ENCODE data around the gene C2CD5. TPM values are rescaled to one million over a fixed set of nuclear protein-coding genes. Genes with fewer than 3 reads are reported as not detected.

The C2CD5 gene
- total RNA-seq, 4 donors from 2014 or later, result 47.9 to 123 (median 63.6) TPM

- intact Hi-C loops (cut with DNase I; ENCODE audit: low total_unique reads) (no loop called here), in situ Hi-C loops (cut with MboI; ENCODE audit: low pct_ligation_motif_present in 1 of 4, low pct_unique_long_range_greater_than_20kb in 1 of 4, low sequenced_read_pairs in 3 of 4) (no loop called here)
- TF ChIP-seq CTCF (IDR thresholded peaks at IDR 0.05) (no peak), POLR2A (IDR thresholded peaks at IDR 0.05) (no peak), POLR2AphosphoS5 (IDR thresholded peaks at IDR 0.05) (no peak), EP300 (IDR thresholded peaks at IDR 0.05; ENCODE audit: low read depth) (no peak)
- no peak overlapping the region for H3K4me3 ChIP-seq
- no peak for DNase-seq
- H3K27me3 ChIP-seq, result no peaks in the 10 kb centered on the region
- peaks cover 0 to 10% (median 1%) of the 10 kb centered on the region in 4 donors for H3K4me1 ChIP-seq
- peaks cover 0 to 14% (median 3%) of the 10 kb centered on the region in 4 donors for H3K36me3 ChIP-seq
- no peak overlapping the region for H3K27ac ChIP-seq
- H3K9me3 ChIP-seq, result no peaks in the 10 kb centered on the region
- 93 to 100% methylated on average over 1 of the region's 1 CpG for WGBS, 2 donors (ENCODE audit: low coverage in 1 of 2)
Observed at GRCh38 chr12:22535038-22535437, 9.3 kb downstream of the C2CD5 start.

- Histone ChIP-seq H3K27ac (no peak overlapping the region), H3K9me3 (no peaks in the 10 kb centered on the region), H3K4me1 (peaks cover 0 to 6% (median 1%) of the 10 kb centered on the region in 4 donors), H3K36me3 (peaks cover 0 to 14% (median 3%) of the 10 kb centered on the region in 4 donors), H3K27me3 (no peaks in the 10 kb centered on the region), H3K4me3 (no peak overlapping the region)
- intact Hi-C loops (cut with DNase I; ENCODE audit: low total_unique reads) (loop anchor here (5.0 kb wide), 1 partner anchor 1036 kb away; no protein-coding TSS in a partner anchor), in situ Hi-C loops (cut with MboI; ENCODE audit: low pct_ligation_motif_present in 1 of 4, low pct_unique_long_range_greater_than_20kb in 1 of 4, low sequenced_read_pairs in 3 of 4) (no loop called here)
- TF ChIP-seq POLR2A (IDR thresholded peaks at IDR 0.05) (no peak), EP300 (IDR thresholded peaks at IDR 0.05; ENCODE audit: low read depth) (no peak), POLR2AphosphoS5 (IDR thresholded peaks at IDR 0.05) (no peak), CTCF (IDR thresholded peaks at IDR 0.05) (no peak)
- 88 to 89% methylated on average over 4 of the region's 4 CpGs for WGBS, 2 donors (ENCODE audit: low coverage in 1 of 2)
- DNase-seq, result no peak
Observed at GRCh38 chr12:22533155-22533554, 11.2 kb downstream of the C2CD5 start.

- Histone ChIP-seq H3K9me3 (no peaks in the 10 kb centered on the region), H3K4me1 (peaks cover 0 to 5% (median 1%) of the 10 kb centered on the region in 4 donors), H3K4me3 (no peak overlapping the region), H3K27ac (no peak overlapping the region), H3K36me3 (peaks cover 0 to 14% (median 7%) of the 10 kb centered on the region in 4 donors), H3K27me3 (no peaks in the 10 kb centered on the region)
- WGBS, 2 donors (ENCODE audit: low coverage in 1 of 2), result 91 to 97% methylated on average over 4 of the region's 4 CpGs
- in situ Hi-C loops (cut with MboI; ENCODE audit: low pct_ligation_motif_present in 1 of 4, low pct_unique_long_range_greater_than_20kb in 1 of 4, low sequenced_read_pairs in 3 of 4), result no loop called here
- intact Hi-C loops (cut with DNase I; ENCODE audit: low total_unique reads), result loop anchor here (5.0 kb wide), 1 partner anchor 1035 kb away; no protein-coding TSS in a partner anchor
- no peak for TF ChIP-seq EP300 (IDR thresholded peaks at IDR 0.05; ENCODE audit: low read depth)
- TF ChIP-seq POLR2AphosphoS5 (IDR thresholded peaks at IDR 0.05), result no peak
- TF ChIP-seq POLR2A (IDR thresholded peaks at IDR 0.05), result no peak
- no peak for TF ChIP-seq CTCF (IDR thresholded peaks at IDR 0.05)
- DNase-seq, result no peak
Observed at GRCh38 chr12:22532317-22532716, 12.0 kb downstream of the C2CD5 start.

GRCh38 chr12:22531205-22531604 lies 13.1 kb downstream of the C2CD5 start:
- no peak for DNase-seq
- no peak for TF ChIP-seq POLR2A (IDR thresholded peaks at IDR 0.05)
- no peak for TF ChIP-seq EP300 (IDR thresholded peaks at IDR 0.05; ENCODE audit: low read depth)
- TF ChIP-seq POLR2AphosphoS5 (IDR thresholded peaks at IDR 0.05), result no peak
- H3K27ac ChIP-seq, result no peak overlapping the region
- 97 to 100% methylated on average over 2 of the region's 2 CpGs for WGBS, 2 donors (ENCODE audit: low coverage in 1 of 2)
- no peaks in the 10 kb centered on the region for H3K27me3 ChIP-seq
- intact Hi-C loops (cut with DNase I; ENCODE audit: low total_unique reads), result loop anchor here (5.0 kb wide), 1 partner anchor 1034 kb away; no protein-coding TSS in a partner anchor
- peaks cover 0 to 20% (median 7%) of the 10 kb centered on the region in 4 donors for H3K36me3 ChIP-seq
- in situ Hi-C loops (cut with MboI; ENCODE audit: low pct_ligation_motif_present in 1 of 4, low pct_unique_long_range_greater_than_20kb in 1 of 4, low sequenced_read_pairs in 3 of 4), result no loop called here
- H3K4me1 ChIP-seq, result peaks cover 0 to 3% (median 0%) of the 10 kb centered on the region in 4 donors
- no peak overlapping the region for H3K4me3 ChIP-seq
- H3K9me3 ChIP-seq, result no peaks in the 10 kb centered on the region

Data from transverse colon (tissue), 4 donors.